GM21447 (cell line): ENCODE data around the gene BFSP1.

Source experiments
- ATAC-seq: cut with Tn5 transposase; IDR thresholded peaks from one replicate; pipeline ENCODE4 v1.9.1; 2021; ENCODE audit not compliant: unreplicated experiment

Gene BFSP1

DNA sequence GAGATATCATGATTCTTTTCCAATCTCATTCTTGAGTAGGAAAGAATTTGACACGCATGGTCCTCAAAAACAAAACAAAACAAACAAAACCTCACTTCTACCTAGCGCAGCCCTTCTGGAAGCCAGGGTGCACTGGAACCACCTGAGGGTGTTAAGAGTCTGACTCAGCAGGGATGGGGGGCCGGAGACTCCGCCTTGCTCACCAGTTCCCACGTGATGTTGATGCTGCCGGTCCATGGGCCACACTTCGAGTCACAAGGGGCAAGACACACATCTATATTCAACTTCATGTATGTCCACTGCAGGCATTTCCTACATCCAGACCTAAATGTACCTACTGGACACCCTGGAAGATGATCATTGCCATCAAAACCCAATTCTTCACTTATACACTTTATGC, 30.4 kb downstream of the BFSP1 start:
- no peak for ATAC-seq

DNA sequence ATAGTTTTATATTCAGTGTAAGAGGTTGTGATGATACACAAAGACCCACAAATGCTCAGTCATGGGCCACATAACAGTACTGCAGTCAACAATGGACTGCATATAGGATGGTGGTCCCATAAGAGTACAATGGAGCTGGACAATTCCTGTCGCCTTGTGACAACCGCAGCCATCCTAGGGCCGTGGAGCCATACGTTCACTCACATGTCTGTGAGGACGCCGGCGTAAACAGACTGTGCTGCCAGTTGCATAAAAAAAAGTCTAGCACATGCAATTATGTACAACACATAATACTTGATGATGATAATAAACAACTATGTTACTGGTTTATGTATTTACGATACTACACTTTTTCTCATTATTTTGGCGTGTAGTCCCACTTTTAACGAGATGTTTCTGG, 30.9 kb downstream of the BFSP1 start:
- no peak for ATAC-seq

DNA sequence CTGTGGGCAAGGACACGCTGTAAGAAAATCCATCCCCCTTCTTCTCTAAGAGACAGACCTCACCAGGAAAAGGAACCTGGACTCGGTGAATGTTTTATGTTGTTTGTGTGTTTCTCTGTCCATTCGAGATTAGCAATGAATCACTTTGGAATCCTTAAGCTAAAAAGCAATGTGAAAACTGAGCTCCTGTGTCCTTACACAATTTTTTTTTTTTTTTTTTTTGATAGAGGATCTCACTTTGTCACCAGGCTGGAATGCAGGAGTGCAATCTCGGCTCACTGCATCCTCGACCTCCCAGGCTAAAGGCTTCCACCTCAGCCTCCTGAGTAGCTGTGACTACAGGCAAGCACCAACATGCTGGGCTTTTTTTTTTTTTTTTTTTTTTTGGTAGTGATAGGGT, 32.1 kb downstream of the BFSP1 start:
- ATAC-seq, result no peak

DNA sequence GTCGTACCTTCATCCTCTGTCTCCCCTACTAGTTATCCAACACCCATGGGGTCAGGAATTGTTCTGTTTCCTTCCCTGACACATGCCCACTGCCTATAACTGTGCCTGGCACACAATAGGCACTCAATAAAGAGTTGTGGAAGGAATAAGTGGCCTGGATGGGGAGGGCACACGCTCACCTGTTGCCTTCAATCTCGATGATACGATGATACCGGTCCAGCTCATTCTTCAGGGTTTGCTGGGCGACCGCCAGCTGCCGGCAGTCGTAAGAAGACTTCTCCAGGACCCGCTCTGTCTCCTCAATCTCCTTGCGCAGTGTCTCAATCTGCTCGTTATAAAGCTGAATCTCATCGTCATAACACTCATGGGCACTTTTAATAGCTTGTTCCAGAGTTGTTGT, 32.5 kb downstream of the BFSP1 start:
- no peak for ATAC-seq

DNA sequence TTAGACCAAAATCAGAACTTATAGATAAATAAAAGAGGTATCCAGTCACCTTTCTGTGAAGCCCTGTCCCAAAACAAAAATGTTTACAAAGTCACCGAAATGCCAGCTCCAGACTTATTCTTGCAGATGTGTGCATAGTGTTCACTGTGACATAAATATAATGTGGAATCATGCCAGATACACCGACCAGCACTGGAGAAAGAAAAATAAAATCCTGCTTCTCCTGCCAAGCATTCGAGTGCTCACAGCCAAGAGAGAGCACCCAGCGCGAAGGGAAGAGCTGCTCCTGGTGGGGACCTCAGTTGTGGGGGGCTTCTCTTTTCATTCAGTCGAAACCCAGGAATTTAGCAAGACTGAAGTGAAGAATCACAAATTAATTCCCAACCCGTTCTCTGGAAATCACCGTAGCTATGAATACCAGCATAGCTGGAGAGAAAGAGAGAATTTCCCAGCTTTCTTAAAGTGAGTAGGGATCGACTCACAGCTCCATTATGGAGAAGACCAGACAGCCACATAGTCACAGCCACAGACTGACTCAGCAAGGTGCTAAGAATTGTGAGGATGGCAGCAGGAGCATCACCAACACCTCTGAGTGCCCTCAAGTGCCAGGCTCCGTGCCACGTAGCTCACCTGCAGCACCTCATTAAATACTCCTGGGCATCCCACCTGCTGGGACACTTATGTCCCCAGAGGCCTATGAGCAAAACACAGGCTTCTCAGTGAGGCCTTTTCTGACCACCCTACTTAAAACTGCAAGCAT, 33.2 kb downstream of the BFSP1 start:
- no peak for ATAC-seq

DNA sequence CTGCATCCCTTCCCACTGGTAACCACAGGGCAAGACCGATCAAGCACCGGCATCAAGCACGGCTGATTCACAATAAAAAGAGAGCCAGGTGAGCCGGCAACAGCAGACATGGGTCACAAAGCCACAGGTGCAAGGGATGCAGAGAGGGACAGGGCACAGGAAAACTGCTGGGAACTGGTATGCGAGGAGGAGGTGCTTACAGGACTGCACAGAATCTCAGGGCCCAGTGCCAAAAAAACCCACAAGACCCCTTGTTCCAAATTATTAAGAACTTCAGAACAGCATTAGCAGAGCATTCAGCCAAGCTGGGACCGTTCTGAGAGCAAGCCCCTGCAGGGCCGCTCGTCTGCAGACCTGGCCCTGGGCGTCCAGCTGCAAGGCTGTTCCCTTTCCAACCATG, 35.4 kb downstream of the BFSP1 start:
- ATAC-seq, result no peak

DNA sequence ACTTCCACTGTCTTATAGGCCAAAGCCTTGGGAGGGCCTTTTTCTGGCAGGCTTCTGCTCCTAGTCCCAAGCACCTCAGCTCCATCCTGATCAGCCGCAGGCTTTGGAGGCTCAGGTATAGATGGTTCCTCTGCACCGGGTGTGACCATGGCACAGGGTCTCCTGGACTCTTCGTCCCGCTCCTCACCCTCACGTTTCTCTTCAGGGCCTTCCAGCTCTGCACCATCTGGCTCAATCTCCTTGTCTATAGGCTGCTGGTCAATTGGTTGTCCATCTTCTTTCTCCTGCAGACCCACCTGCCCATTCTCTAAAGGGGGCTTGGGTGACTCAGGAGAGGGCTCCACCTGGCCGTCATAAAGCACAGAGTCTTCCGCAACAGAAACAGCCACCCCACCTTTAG, 37.0 kb downstream of the BFSP1 start:
- ATAC-seq, result no peak

DNA sequence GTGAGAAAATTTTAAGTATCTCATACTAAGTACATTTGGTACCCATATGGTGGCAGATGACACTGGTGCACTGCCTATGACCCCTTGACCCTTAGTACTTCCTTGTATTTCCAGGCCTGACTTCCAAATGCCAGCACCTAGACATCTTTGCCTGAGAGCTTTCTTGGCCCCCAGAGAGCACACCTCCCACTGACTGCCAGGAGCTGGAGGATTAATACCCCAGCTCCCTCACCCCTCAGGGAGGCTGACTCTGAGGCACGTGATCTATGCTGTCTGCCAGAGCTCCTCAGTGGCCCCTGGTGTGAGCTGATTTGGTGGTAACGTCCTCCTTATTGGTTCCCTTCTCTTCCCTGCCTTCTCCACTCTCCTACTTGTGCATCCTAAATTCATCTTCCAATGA, 38.0 kb downstream of the BFSP1 start:
- no peak for ATAC-seq

DNA sequence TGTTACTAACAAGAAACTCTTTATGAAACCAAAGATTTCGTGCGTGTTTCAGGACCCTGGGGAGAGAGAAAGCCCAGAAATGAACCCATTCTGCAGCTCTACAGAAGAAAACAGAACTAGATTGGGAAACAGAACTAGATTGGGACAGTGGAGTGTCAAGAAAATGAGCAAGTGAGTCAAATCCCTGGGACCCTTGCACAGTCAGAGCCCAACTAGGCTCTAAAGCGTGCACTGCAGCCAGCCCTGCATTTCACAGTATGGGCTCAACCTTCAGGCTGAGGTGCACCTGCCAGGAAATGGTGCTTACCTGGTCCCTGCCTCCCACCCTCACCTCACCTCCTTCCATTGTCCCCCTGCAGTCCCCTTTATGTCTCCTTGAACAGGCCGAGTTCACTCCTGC, 39.7 kb downstream of the BFSP1 start:
- no peak for ATAC-seq

DNA sequence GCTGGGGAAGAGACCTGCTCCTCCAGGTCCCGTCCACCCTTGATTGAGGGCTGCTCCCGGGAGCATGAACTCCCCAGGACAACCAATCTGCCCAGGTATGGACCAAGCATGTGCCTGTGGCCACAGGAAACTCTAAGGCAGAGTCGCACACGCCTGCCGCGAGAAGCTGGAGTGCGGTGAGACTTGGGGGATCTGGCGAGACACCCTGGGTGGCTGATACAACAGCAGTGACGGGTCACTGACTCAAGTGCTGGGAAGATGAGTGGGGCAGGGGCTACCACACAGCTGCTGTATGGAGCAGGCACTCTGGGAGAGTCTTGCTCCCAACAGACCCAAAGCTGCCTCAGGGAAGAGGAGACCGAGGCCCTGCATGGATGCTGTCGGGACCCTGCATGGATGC, 40.1 kb downstream of the BFSP1 start:
- ATAC-seq, result no peak

DNA sequence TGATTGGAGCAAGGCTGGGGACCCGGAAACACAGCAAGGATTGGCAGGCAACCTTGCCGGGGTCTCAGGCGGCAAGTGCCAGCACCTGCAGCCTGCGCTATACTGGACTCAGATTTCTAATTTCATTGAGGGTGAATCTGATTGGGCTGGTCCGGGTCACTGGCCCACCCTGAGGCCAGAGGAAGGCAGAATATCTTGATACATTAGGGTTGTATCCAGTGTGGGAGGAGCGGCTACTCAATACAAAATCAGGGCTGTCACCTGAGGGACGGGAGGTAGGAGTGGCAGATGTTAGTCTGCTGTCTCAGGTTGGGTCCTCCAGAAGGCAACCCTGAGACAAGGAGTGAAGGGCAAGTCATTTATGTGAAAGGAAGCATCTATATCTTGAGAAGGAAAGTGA, 40.7 kb downstream of the BFSP1 start:
- ATAC-seq, result no peak

DNA sequence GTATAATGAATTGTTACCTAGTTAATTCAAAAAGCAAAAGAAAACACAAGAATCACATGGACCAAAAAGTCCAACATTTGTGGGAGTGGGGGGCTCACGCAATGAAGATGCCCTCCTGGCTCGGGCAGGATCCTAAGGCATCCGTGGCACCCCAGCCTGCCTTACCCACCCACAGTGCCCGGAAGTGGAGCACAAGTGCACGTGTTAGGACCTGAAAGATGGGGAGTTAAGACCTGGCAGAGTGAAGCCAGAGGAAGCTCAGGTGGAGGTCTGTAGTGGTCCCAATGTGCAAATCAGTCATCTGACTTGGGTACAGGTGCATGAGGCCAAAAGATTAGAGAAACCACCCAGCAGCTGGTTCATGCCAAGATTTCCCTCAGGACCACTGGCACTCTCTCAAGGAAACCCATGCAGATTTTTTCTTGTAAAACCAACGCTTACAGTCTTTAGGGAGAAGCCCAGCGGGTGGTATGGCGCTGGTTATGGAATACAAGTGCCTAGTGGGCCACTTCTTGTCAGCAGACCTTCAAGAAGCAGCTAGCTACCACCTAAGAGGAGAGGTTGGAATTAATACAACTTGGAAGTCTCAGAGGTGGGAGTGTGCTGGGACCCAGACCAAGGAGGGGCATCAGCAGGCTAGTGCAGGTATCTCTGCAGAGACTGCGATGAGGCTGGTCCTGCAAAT, 42.1 kb downstream of the BFSP1 start:
- ATAC-seq, result no peak

DNA sequence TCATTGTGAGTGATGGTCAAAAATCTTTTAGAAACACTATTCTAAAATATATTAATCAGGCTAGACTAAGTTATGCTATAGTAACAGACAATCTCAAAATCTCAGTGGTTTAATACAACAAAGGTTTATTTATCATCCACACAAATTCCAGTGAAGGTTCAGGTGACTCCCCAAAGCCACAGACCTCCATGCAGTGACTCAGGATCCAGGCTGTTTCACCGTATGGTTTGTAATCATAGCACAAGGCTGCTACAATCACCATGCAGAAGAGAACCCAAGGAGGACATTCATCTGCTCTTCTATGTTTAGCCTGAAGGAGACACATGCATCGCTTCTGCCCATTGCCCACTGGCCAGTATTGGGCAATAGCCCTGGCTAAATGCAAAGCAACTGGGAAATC, 46.2 kb downstream of the BFSP1 start:
- no peak for ATAC-seq

DNA sequence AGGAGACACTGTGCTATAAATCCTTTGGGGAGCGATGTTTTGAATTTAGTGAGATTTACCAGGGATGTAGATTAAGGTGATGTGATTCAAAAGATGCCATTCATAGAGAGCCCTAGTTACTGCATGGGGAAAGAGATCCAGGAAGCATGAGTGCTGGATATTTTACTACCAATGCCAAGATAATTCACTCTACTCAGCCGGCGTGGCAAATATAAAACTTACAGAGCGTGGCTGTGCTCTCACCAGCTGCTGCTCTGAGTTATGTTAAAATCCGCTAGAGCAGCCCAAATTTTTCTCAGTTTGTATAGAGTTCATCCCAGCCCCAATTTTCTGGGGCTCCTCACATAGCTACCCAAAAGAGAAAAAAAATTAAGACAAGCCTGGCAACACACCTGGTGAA, 48.6 kb downstream of the BFSP1 start:
- no peak for ATAC-seq

DNA sequence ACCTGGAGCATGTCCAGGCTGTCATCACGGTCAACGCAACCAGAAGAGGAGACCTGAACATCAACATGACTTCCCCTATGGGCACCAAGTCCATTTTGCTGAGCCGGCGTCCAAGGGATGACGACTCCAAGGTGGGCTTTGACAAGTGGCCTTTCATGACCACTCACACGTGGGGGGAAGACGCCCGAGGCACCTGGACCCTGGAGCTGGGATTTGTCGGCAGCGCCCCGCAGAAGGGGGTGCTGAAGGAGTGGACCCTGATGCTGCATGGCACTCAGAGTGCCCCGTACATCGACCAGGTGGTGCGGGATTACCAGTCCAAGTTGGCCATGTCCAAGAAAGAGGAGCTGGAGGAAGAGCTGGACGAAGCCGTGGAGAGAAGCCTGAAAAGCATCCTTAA, 49.5 kb downstream of the BFSP1 start:
- ATAC-seq, result no peak

DNA sequence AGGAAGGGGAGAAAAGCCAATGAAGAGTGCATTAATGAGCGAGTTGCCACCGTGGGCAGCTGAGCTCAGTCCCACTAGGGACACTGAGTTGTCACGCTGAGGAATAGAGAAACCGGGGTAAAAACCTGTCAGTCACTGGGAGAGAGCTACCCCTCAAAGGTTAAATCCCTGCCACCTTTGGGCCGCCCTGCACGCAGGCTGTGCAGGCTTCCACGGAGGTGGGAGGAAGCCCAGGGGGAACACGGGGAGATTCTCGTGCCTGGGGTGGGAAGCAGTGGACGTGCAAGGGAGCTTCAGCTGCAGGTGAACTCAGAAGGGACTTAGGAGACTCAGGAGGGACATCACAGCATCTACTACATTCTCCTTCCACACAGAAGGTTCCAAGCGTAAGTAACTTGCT, 50.5 kb downstream of the BFSP1 start:
- no peak for ATAC-seq

DNA sequence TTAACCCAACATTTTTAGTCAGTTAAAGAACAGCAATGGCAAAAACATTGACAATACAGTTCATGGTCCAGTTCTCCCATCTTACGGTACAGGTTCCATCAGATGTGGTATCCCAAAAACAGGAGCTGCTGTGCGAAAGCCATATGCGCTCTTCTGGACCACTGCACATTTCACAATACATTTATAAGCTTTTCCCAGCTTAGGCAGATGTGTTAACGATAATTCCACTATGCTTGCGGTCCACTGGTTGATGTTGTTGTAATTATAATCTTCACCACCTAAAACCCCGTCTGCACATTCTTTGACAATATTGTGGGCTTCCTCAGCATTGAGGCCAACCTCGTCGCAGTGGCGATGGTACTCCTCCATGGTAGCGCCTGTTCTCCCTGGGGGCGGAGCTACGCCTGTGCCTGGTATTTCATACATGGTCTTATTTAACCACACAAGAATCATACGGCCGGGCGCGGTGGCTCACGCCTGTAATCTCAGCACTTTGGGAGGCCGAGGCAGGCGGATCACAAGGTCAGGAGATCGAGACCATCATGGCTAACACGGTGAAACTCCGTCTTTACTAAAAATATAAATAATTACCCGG, 52.0 kb downstream of the BFSP1 start:
- ATAC-seq, result no peak

DNA sequence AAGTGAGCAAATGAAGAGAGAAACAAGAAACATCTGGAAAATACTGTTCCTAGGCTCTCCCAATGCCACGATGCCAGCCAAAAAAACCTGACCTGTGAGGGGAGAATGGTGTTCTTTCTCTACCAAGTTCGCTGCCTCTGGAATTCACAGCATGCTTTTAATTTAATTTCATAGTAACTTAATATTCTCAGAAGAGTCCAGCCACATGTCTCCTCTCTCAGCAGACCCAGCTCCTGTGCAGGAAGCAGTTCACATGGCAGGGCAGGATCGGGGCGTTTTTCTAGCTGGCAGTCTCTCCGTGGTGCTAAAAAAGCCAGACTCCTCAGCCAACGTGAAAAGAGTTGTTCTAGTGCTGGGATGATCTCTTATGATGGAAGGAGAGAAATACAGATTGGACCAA, 57.5 kb downstream of the BFSP1 start:
- ATAC-seq, result no peak

DNA sequence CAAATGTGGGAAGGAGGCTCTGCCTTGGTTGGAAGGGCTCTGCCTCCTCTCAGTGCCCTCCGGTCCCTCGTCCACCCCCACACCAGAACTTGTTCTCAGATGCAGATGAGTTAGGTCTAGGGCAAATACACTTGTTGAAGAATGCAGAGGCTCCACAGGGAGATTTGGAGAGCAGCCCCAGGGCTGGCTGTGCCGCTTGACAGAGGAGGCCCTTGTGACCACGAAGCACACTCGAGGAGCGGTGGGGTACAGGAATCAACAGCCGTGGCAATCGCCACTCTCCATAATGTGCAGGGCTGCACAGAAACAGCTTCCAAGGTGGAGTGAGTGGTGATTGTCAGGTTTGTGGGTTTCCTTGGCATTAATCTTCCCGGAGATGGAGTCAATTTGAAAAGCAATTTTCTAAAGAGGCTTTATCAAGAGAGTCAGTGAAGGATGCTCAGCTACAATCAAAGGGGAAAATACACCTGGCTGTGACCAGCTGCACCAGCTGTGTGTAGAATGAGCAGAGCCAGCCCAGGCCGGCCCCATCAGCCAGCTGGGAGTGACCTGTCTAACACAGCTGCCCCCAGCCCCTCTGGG, 59.5 kb downstream of the BFSP1 start:
- no peak for ATAC-seq

DNA sequence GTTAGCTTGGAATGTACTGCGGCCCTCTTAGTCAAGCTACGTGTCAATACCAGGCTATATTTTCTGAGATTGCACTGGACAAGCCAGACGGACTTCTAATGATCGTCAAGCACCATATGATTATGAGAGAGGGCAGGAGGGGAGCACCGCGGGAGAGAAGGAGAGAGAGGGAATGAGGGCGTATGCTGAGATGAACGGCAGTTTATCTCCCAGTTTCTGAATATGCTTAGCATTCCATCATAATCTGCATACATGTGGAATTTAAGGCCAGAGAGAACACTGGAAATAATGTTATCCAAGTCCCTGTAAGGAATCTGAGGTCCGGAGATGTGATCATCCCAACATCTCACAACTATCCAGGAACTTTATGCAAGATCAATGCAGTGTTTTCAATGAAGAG, 60.2 kb downstream of the BFSP1 start:
- ATAC-seq, result no peak

DNA sequence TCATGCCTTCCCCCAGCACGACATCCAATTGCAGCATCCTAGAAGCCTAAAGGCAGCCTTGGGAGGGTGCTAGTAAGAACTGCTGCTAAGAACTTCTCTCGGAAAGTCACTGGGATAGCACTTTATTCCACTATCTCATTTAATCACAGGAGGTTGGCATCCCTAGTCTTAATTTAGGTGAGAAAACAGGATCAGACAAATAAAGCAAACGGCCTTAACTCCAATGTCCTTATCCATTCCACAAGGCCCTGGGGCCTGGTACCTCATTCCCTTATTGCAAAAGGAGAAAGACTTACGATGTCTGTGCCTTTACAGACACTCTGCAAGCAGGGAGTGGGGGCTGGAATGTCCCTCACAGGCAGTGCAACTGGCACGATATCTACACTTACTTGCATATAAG, 60.7 kb downstream of the BFSP1 start:
- ATAC-seq, result no peak
